Osteoblast (primary cell): ENCODE measurements around the gene MEF2D. TPM values are rescaled to one million over a fixed set of nuclear protein-coding genes. Genes with fewer than 3 reads are reported as not detected.

ENCODE experiments used
- DNase-seq: peaks from one replicate; pipeline ENCODE4 v3.0.0; 2011; ENCODE audit warnings: low spot score, mixed read lengths; ENCODE audit not compliant: insufficient read length; ENCODE audit errors: missing footprints
- H2AFZ ChIP-seq: 2 replicates; pipeline ENCODE4 v1.6.0; 2011; ENCODE audit warnings: mild to moderate bottlenecking, low read length
- H3K27ac ChIP-seq: 2 replicates; pipeline ENCODE4 v1.5.1; 2011; ENCODE audit warnings: mild to moderate bottlenecking, low read depth, low read length, moderate library complexity
- H3K27me3 ChIP-seq: 2 replicates; pipeline ENCODE4 v1.6.0; 2012; ENCODE audit warnings: mild to moderate bottlenecking, control low read depth, inconsistent platforms, low read length, moderate library complexity; ENCODE audit not compliant: insufficient read depth
- H3K36me3 ChIP-seq: 2 replicates; pipeline ENCODE4 v1.5.1; 2011; ENCODE audit warnings: mild to moderate bottlenecking, low read length, control low read depth, moderate library complexity; ENCODE audit not compliant: insufficient read depth
- H3K4me1 ChIP-seq: 2 replicates; pipeline ENCODE4 v1.5.1; 2011; ENCODE audit warnings: mild to moderate bottlenecking, low read length, control low read depth, moderate library complexity; ENCODE audit not compliant: insufficient read depth
- H3K4me2 ChIP-seq: 2 replicates; pipeline ENCODE4 v1.6.0; 2011; ENCODE audit warnings: mild to moderate bottlenecking, low read length; ENCODE audit not compliant: insufficient read depth
- H3K4me3 ChIP-seq: fragments of 200-600 bp; sonication (generic); 3 replicates; pipeline ENCODE4 v1.5.1; 2012; ENCODE audit warnings: mild to moderate bottlenecking, low read length, inconsistent platforms; ENCODE audit not compliant: insufficient read depth
- H3K79me2 ChIP-seq: 2 replicates; pipeline ENCODE4 v1.6.0; 2012; ENCODE audit warnings: mild to moderate bottlenecking, low read length, control low read depth, inconsistent platforms; ENCODE audit not compliant: insufficient read depth
- H3K9me3 ChIP-seq: 2 replicates; pipeline ENCODE4 v1.5.1; 2011; ENCODE audit warnings: low read depth, low read length, control low read depth
- H4K20me1 ChIP-seq: 2 replicates; pipeline ENCODE4 v1.6.0; 2012; ENCODE audit warnings: mild to moderate bottlenecking, low read length, control low read depth; ENCODE audit not compliant: insufficient read depth
- CTCF ChIP-seq: IDR thresholded peaks from 2 replicates; pipeline ENCODE4 v1.5.1; 2011; ENCODE audit warnings: mild to moderate bottlenecking, low read depth, low read length, moderate library complexity; ENCODE audit errors: extremely low read depth
- total RNA-seq: library from RNA; depleted of rRNA; stranded (reverse); fragments of >200 nt; gene quantifications from 2 replicates; pipeline ENCODE4 v1.2.3, GENCODE V29; 2012

MEF2D gene
- total RNA-seq, 1 donor: 14.1 TPM

GRCh38 chr1:156452907-156453306 is 47.7 kb downstream of the MEF2D start:
- H3K36me3 ChIP-seq: no peaks in the 10 kb centered on the region
- no peaks in the 10 kb centered on the region for H3K9me3 ChIP-seq
- H3K27me3 ChIP-seq: peaks cover 15% of the 10 kb centered on the region
- DNase-seq: no peak
- TF ChIP-seq CTCF: no peak
- H3K4me1 ChIP-seq: peaks cover 9% of the 10 kb centered on the region
- H3K4me3 ChIP-seq: no peak overlapping the region
- no peak overlapping the region for H3K27ac ChIP-seq
- H3K79me2 ChIP-seq: no peaks in the 10 kb centered on the region
- no peak overlapping the region for H3K4me2 ChIP-seq
- H4K20me1 ChIP-seq: no peaks in the 10 kb centered on the region
- no peak overlapping the region for H2AFZ ChIP-seq

- Histone ChIP-seq H3K36me3 (no peaks in the 10 kb centered on the region), H3K4me3 (no peak overlapping the region), H3K27ac (no peak overlapping the region), H2AFZ (no peak overlapping the region), H4K20me1 (no peaks in the 10 kb centered on the region), H3K4me1 (no peaks in the 10 kb centered on the region), H3K9me3 (no peaks in the 10 kb centered on the region), H3K4me2 (no peak overlapping the region), H3K79me2 (no peaks in the 10 kb centered on the region), H3K27me3 (peaks cover 15% of the 10 kb centered on the region)
- no peak for DNase-seq
- TF ChIP-seq CTCF: no peak
These were observed 48.9 kb downstream of the MEF2D start for GRCh38 chr1:156451505-156452160.

- no peaks in the 10 kb centered on the region for H4K20me1 ChIP-seq
- H3K4me2 ChIP-seq: no peak overlapping the region
- DNase-seq: peak; percentile 22
These were observed 52.2 kb downstream of the MEF2D start for GRCh38 chr1:156448134-156448967.

More at GRCh38 chr1:156448134-156448967, 52.2 kb downstream of the MEF2D start:
- H3K4me3 ChIP-seq: no peak overlapping the region
- H3K27ac ChIP-seq: no peak overlapping the region
- H2AFZ ChIP-seq: no peak overlapping the region
- no peaks in the 10 kb centered on the region for H3K9me3 ChIP-seq
- H3K79me2 ChIP-seq: no peaks in the 10 kb centered on the region
- H3K27me3 ChIP-seq: peaks cover 30% of the 10 kb centered on the region
- no peak for TF ChIP-seq CTCF
- H3K36me3 ChIP-seq: no peaks in the 10 kb centered on the region
- no peaks in the 10 kb centered on the region for H3K4me1 ChIP-seq
